Astrocyte (in vitro differentiated cells and primary cell): ENCODE data around the gene DCST1. TPM values are rescaled to one million over a fixed set of nuclear protein-coding genes. Genes with fewer than 3 reads are reported as not detected.
A peak's percentile ranks its signal among the peaks of the same experiment; 100 is the strongest.

ENCODE experiments used
- DNase-seq: peaks from one replicate; pipeline ENCODE4 v3.0.0-alpha.2; 2010; ENCODE audit warnings: low read depth
- FAIRE-seq: peaks from 2 replicates; lab custom pipeline; 2011; peaks lifted over from hg19 to GRCh38; lab: Jason Lieb, UNC
- H2AFZ ChIP-seq: 2 replicates; pipeline ENCODE4 v1.6.0; 2012; ENCODE audit warnings: low read depth, low read length, inconsistent platforms
- H3K27ac ChIP-seq: 2 replicates; pipeline ENCODE4 v1.5.1; 2011; ENCODE audit warnings: low read depth, low read length, inconsistent platforms
- H3K27me3 ChIP-seq: 2 replicates; pipeline ENCODE4 v1.6.0; 2011; ENCODE audit warnings: low read length, inconsistent platforms; ENCODE audit not compliant: insufficient read depth
- H3K36me3 ChIP-seq: 2 replicates; pipeline ENCODE4 v1.5.1; 2011; ENCODE audit warnings: low read length, inconsistent platforms; ENCODE audit not compliant: insufficient read depth
- H3K4me1 ChIP-seq: 2 replicates; pipeline ENCODE4 v1.5.1; 2011; ENCODE audit warnings: low read length, inconsistent platforms; ENCODE audit not compliant: insufficient read depth
- H3K4me2 ChIP-seq: 2 replicates; pipeline ENCODE4 v1.6.0; 2012; ENCODE audit warnings: low read length, inconsistent platforms
- H3K4me3 ChIP-seq: 2 replicates; pipeline ENCODE4 v1.5.1; 2011; ENCODE audit warnings: low read depth, mild to moderate bottlenecking, low read length, inconsistent platforms; ENCODE audit not compliant: insufficient read depth
- H3K79me2 ChIP-seq: 2 replicates; pipeline ENCODE4 v1.6.0; 2012; ENCODE audit warnings: mild to moderate bottlenecking, low read length, inconsistent platforms; ENCODE audit not compliant: insufficient read depth
- H3K9ac ChIP-seq: 2 replicates; pipeline ENCODE4 v1.6.0; 2012; ENCODE audit warnings: mild to moderate bottlenecking, low read length, inconsistent platforms
- H3K9me3 ChIP-seq: 2 replicates; pipeline ENCODE4 v1.5.1; 2012; ENCODE audit warnings: low read depth, mild to moderate bottlenecking, low read length, inconsistent platforms; ENCODE audit not compliant: insufficient read depth
- H4K20me1 ChIP-seq: 2 replicates; pipeline ENCODE4 v1.6.0; 2012; ENCODE audit warnings: low read length, inconsistent platforms; ENCODE audit not compliant: insufficient read depth
- H3K27ac Mint-ChIP-seq: one replicate; pipeline ENCODE4 v1.8.0; 2021; ENCODE audit warnings: mild to moderate bottlenecking, mixed read lengths; ENCODE audit not compliant: unreplicated experiment
- H3K27me3 Mint-ChIP-seq: one replicate; pipeline ENCODE4 v1.8.0; 2021; ENCODE audit warnings: low read depth, mixed read lengths; ENCODE audit not compliant: unreplicated experiment
- H3K36me3 Mint-ChIP-seq: one replicate; pipeline ENCODE4 v1.8.0; 2021; ENCODE audit warnings: low read depth, mixed read lengths; ENCODE audit not compliant: unreplicated experiment
- H3K4me1 Mint-ChIP-seq: one replicate; pipeline ENCODE4 v1.8.0; 2021; ENCODE audit warnings: low read depth, mixed read lengths; ENCODE audit not compliant: unreplicated experiment
- H3K4me3 Mint-ChIP-seq: one replicate; pipeline ENCODE4 v1.8.0; 2021; ENCODE audit warnings: mild to moderate bottlenecking, moderate library complexity, mixed read lengths; ENCODE audit not compliant: unreplicated experiment
- H3K9me3 Mint-ChIP-seq: one replicate; pipeline ENCODE4 v1.8.0; 2021; ENCODE audit warnings: mild to moderate bottlenecking, mixed read lengths; ENCODE audit not compliant: unreplicated experiment
- EZH2 ChIP-seq: IDR thresholded peaks from 2 replicates; pipeline ENCODE4 v1.6.1; 2012; ENCODE audit warnings: mild to moderate bottlenecking, low read length, inconsistent platforms; ENCODE audit not compliant: insufficient read depth
- total RNA-seq: library from RNA; stranded (reverse); gene quantifications from 2 replicates; pipeline ENCODE4 v1.2.1, GENCODE V29; 2021
- TF ChIP-seq, protein P1 (sequence below): IDR thresholded peaks from 2 replicates; pipeline ENCODE4 v1.5.1; 2011; ENCODE audit warnings: low read depth, mild to moderate bottlenecking, inconsistent platforms, low read length, moderate library complexity; ENCODE audit not compliant: insufficient read depth

Gene DCST1
- total RNA-seq, 1 donor from 2014 or later: not detected

DNA sequence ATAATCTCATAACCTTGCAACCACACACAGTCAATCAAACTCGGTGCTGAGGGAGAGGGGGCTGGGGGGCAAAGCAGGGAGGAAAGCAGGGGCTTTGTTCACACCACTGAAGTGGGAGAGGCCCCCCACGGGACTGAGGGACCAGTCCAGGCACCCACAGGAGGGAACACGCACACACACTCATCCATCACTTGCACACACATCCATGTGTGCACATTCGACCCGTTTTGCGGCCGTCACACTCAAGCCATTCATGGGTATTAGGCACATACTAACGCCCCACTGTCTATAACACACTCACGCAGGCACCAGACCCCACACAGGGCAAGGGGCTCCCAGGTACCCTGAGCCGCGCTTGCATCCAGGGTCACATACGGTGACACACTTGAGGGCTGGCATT is 59.0 kb downstream of the DCST1 start:
- Histone ChIP-seq H3K9ac (no peak overlapping the region), H3K27me3 (peaks cover 16% of the 10 kb centered on the region), H3K36me3 (no peaks in the 10 kb centered on the region), H3K9me3 (no peaks in the 10 kb centered on the region), H3K4me1 (peaks cover 7% of the 10 kb centered on the region), H4K20me1 (no peaks in the 10 kb centered on the region), H3K79me2 (no peaks in the 10 kb centered on the region), H3K4me3 (no peak overlapping the region), H2AFZ (no peak overlapping the region), H3K27ac (no peak overlapping the region), H3K4me2 (no peak overlapping the region)
- no peaks in the 10 kb centered on the region for H3K36me3 Mint-ChIP-seq
- H3K4me1 Mint-ChIP-seq: peaks cover 10% of the 10 kb centered on the region
- DNase-seq (no peak), FAIRE-seq (no peak)
- no peaks in the 10 kb centered on the region for H3K9me3 Mint-ChIP-seq
- no peak for TF ChIP-seq EZH2
- TF ChIP-seq, protein P1, sequence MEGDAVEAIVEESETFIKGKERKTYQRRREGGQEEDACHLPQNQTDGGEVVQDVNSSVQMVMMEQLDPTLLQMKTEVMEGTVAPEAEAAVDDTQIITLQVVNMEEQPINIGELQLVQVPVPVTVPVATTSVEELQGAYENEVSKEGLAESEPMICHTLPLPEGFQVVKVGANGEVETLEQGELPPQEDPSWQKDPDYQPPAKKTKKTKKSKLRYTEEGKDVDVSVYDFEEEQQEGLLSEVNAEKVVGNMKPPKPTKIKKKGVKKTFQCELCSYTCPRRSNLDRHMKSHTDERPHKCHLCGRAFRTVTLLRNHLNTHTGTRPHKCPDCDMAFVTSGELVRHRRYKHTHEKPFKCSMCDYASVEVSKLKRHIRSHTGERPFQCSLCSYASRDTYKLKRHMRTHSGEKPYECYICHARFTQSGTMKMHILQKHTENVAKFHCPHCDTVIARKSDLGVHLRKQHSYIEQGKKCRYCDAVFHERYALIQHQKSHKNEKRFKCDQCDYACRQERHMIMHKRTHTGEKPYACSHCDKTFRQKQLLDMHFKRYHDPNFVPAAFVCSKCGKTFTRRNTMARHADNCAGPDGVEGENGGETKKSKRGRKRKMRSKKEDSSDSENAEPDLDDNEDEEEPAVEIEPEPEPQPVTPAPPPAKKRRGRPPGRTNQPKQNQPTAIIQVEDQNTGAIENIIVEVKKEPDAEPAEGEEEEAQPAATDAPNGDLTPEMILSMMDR: no peak
- peaks cover 13% of the 10 kb centered on the region for H3K27me3 Mint-ChIP-seq
- H3K4me3 Mint-ChIP-seq: no peak overlapping the region
- H3K27ac Mint-ChIP-seq: no peak overlapping the region

DNA sequence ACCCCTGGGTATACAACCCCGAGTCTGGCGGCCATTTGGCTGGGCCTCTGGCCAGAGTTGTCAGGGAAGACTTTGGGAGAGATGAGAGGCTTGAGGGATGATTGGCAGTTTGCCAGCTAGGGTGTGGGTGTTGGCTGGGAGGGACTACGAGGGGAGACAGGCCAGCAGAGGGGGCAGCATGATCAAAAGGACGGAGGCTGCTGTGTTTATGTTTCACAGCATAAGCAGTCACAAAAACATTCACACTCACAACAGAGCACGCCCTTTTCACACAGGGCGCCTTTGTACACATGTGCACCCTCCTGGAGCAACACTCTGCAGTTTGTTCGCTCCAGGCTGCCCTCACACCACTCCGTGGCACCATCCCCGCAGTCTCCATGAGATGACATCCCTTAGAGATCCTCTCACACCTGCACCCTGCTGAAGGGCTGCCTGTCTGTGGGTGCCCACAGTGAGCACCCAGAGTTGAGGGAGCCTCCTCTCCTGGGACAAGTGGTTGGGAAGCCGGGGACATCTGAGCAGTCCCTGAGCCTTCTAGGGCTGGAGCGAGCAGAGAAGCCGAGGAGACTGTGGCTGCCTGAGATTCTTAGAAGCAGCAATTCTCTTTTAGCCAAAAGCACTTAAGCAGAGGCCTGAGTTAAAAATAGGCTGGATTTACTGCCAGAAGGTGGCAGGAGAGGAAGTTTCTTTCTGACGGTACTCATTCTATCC is 60.4 kb downstream of the DCST1 start:
- peaks cover 10% of the 10 kb centered on the region for H3K4me1 Mint-ChIP-seq
- no peak overlapping the region for H3K4me3 Mint-ChIP-seq
- no peak overlapping the region for H3K4me3 ChIP-seq
- no peak for TF ChIP-seq EZH2
- TF ChIP-seq, protein P1: peak; percentile 22
- peak overlapping the region; percentile 43 for H2AFZ ChIP-seq
- no peaks in the 10 kb centered on the region for H3K9me3 Mint-ChIP-seq
- H3K27me3 Mint-ChIP-seq: peaks cover 11% of the 10 kb centered on the region
- peaks cover 7% of the 10 kb centered on the region for H3K4me1 ChIP-seq
- peaks cover 16% of the 10 kb centered on the region for H3K27me3 ChIP-seq
- H3K27ac Mint-ChIP-seq: no peak overlapping the region
- H3K9me3 ChIP-seq: no peaks in the 10 kb centered on the region
- no peak for FAIRE-seq
- no peak overlapping the region for H3K27ac ChIP-seq
- H3K9ac ChIP-seq: no peak overlapping the region
- H3K4me2 ChIP-seq: no peak overlapping the region
- peak; percentile 38 for DNase-seq
- H4K20me1 ChIP-seq: no peaks in the 10 kb centered on the region
- no peaks in the 10 kb centered on the region for H3K79me2 ChIP-seq
- no peaks in the 10 kb centered on the region for H3K36me3 ChIP-seq
- H3K36me3 Mint-ChIP-seq: no peaks in the 10 kb centered on the region

DNA sequence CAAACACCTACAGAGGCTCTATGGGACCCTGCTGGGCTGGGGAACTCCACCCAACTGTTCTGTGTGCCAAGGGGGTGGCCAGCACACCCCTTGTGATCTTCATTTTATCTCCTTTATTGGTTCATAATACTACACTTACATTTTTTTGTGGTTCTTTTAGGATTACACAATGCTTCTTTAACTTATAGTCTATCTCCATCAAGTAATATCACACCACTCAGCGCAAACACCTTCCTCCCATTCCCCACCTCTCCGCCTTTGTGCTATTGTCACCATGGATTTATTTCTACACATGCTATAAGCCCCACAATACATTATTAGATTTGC is 61.0 kb downstream of the DCST1 start:
- Histone ChIP-seq H3K79me2 (no peaks in the 10 kb centered on the region), H3K4me3 (no peak overlapping the region), H4K20me1 (no peaks in the 10 kb centered on the region), H3K9ac (no peak overlapping the region), H3K4me1 (peaks cover 7% of the 10 kb centered on the region), H3K9me3 (no peaks in the 10 kb centered on the region), H3K36me3 (no peaks in the 10 kb centered on the region), H3K4me2 (no peak overlapping the region), H3K27ac (no peak overlapping the region), H2AFZ (no peak overlapping the region), H3K27me3 (peaks cover 17% of the 10 kb centered on the region)
- Mint-ChIP-seq H3K9me3 (no peaks in the 10 kb centered on the region), H3K27me3 (peaks cover 11% of the 10 kb centered on the region), H3K4me1 (peaks cover 10% of the 10 kb centered on the region), H3K36me3 (no peaks in the 10 kb centered on the region), H3K4me3 (no peak overlapping the region), H3K27ac (no peak overlapping the region)
- DNase-seq (no peak), FAIRE-seq (no peak)
- TF ChIP-seq EZH2: no peak
- TF ChIP-seq, protein P1: no peak
